ENCODE measurements around the gene TRIM54.

- TF ChIP-seq CTCF (IDR thresholded peaks at IDR 0.05; ENCODE audit: extremely low read depth in 1 of 2, insufficient read depth in 1 of 2, low read depth in 1 of 2, low read length in 2 of 2) = no peak
- no peak for TF ChIP-seq POLR2A (IDR thresholded peaks at IDR 0.05; ENCODE audit: low read depth, low read length)
Measured at GRCh38 chr2:27241761-27242613, 40.2 kb upstream of the TRIM54 start.
